Panc1 (cell line): ENCODE measurements around the gene SCN10A. TPM values are rescaled to one million over a fixed set of nuclear protein-coding genes. Genes with fewer than 3 reads are reported as not detected.

Source experiments
- ATAC-seq: fragments of 200-7000 bp; cut with Tn5 transposase; 2 replicates; pipeline ENCODE4 v1.9.1; 2020; ENCODE audit warnings: mild to moderate bottlenecking, moderate library complexity
- BruUV-seq: library from RNA; stranded (reverse); fragments of 400-500 nt; replicated peaks from 2 replicates; lab custom pipeline; 2021; lab: Mats Ljungman, UMichigan
- CTCF ChIA-PET: fragments of 300-600 bp; sonication (Branson Sonifier 250); formaldehyde crosslinking; loops from one replicate; lab custom pipeline; 2022; ENCODE audit warnings: antibody characterized with exemption; lab: Charles Lee
- POLR2A ChIA-PET: fragments of 300-600 bp; sonication (Branson Sonifier 250); formaldehyde crosslinking; loops from one replicate; lab custom pipeline; 2022; ENCODE audit warnings: antibody characterized with exemption; lab: Charles Lee
- DNase-seq: peaks from one replicate; pipeline ENCODE4 v3.0.0-alpha.2; 2010; ENCODE audit warnings: low read depth, low spot score
- H3K27ac ChIP-seq: 2 replicates; pipeline ENCODE4 v1.5.1; 2011; ENCODE audit warnings: mild to moderate bottlenecking, low read length, inconsistent platforms
- H3K27me3 ChIP-seq: fragments of 200-500 bp; sonication (Bioruptor generic); 2 replicates; pipeline ENCODE4 v1.6.0; 2014; ENCODE audit warnings: low read length, inconsistent platforms; ENCODE audit not compliant: control insufficient read depth, insufficient read depth
- H3K36me3 ChIP-seq: fragments of 200-500 bp; sonication (Bioruptor generic); 2 replicates; pipeline ENCODE4 v1.5.1; 2014; ENCODE audit warnings: inconsistent platforms, mild to moderate bottlenecking, low read length, moderate library complexity; ENCODE audit not compliant: control insufficient read depth, insufficient read depth
- H3K4me1 ChIP-seq: 2 replicates; pipeline ENCODE4 v1.5.1; 2011; ENCODE audit warnings: inconsistent platforms, mild to moderate bottlenecking, low read length, moderate library complexity; ENCODE audit not compliant: control insufficient read depth, insufficient read depth
- H3K4me3 ChIP-seq, 2 experiments: 2 replicates each; pipeline ENCODE4 v1.5.1; 2011 to 2012; ENCODE audit warnings: low read depth in 2 of 2, low read length in 2 of 2, mild to moderate bottlenecking in 2 of 2, inconsistent platforms in 1 of 2, moderate library complexity in 1 of 2
- H3K9me3 ChIP-seq: fragments of 200-500 bp; sonication (Bioruptor generic); 2 replicates; pipeline ENCODE4 v1.5.1; 2014; ENCODE audit warnings: low read depth, mild to moderate bottlenecking, inconsistent platforms, low read length, moderate library complexity; ENCODE audit not compliant: control insufficient read depth, insufficient read depth
- POLR2AphosphoS5 ChIP-seq: IDR thresholded peaks from 2 replicates; pipeline ENCODE4 v1.6.1; 2012; ENCODE audit warnings: mild to moderate bottlenecking, low read depth, low read length, moderate library complexity
- SIN3A ChIP-seq: IDR thresholded peaks from 2 replicates; pipeline ENCODE4 v1.6.1; 2012; ENCODE audit warnings: low read depth, mild to moderate bottlenecking, low read length, moderate library complexity, borderline replicate concordance; ENCODE audit not compliant: insufficient read depth
- TCF7L2 ChIP-seq: IDR thresholded peaks from 2 replicates; pipeline ENCODE4 v1.6.1; 2011; ENCODE audit warnings: mild to moderate bottlenecking, low read depth, low read length, inconsistent platforms
- in situ Hi-C: cut with HindIII; loops from 2 replicates; pipeline ENCODE4 v1.10.0; 2016; ENCODE audit warnings: low sequenced_read_pairs, low pct_unique_long_range_greater_than_20kb
- intact Hi-C: fragments of 100-400 bp; cut with micrococcal nuclease; formaldehyde crosslinking; loops from one replicate; pipeline ENCODE4 v1.10.0; 2022; ENCODE audit not compliant: unreplicated experiment
- total RNA-seq: library from RNA; stranded (reverse); gene quantifications from one replicate; pipeline ENCODE4 v1.2.1, GENCODE V29; 2021; ENCODE audit not compliant: unreplicated experiment
- TF ChIP-seq, protein P1 (sequence below): fragments of 450-650 bp; IDR thresholded peaks from 2 replicates; pipeline ENCODE4 v1.5.1; 2017; ENCODE audit warnings: mild to moderate bottlenecking
- TF ChIP-seq, protein P2 (sequence below), 2 experiments: IDR thresholded peaks; 2 replicates each; pipeline ENCODE4 v1.6.1; 2011 to 2012; ENCODE audit warnings: low read depth in 2 of 2, control low read depth in 1 of 2, low read length in 1 of 2, mild to moderate bottlenecking in 1 of 2, moderate library complexity in 1 of 2; ENCODE audit not compliant: insufficient read depth in 1 of 2

Gene SCN10A
- total RNA-seq, 1 experiment from 2014 or later: not detected

GRCh38 chr3:38662544-38662943 lies 153.5 kb downstream of the SCN10A start:
- DNase-seq (no peak), ATAC-seq (peak; percentile 84)
- Histone ChIP-seq H3K36me3 (no peaks in the 10 kb centered on the region), H3K9me3 (no peaks in the 10 kb centered on the region), H3K27me3 (no peaks in the 10 kb centered on the region; the same call in 1 of the 2 replicates), H3K4me3 (no peak overlapping the region), H3K27ac (no peak overlapping the region), H3K4me1 (no peaks in the 10 kb centered on the region)
- TF ChIP-seq TCF7L2: no peak
- TF ChIP-seq, protein P1, sequence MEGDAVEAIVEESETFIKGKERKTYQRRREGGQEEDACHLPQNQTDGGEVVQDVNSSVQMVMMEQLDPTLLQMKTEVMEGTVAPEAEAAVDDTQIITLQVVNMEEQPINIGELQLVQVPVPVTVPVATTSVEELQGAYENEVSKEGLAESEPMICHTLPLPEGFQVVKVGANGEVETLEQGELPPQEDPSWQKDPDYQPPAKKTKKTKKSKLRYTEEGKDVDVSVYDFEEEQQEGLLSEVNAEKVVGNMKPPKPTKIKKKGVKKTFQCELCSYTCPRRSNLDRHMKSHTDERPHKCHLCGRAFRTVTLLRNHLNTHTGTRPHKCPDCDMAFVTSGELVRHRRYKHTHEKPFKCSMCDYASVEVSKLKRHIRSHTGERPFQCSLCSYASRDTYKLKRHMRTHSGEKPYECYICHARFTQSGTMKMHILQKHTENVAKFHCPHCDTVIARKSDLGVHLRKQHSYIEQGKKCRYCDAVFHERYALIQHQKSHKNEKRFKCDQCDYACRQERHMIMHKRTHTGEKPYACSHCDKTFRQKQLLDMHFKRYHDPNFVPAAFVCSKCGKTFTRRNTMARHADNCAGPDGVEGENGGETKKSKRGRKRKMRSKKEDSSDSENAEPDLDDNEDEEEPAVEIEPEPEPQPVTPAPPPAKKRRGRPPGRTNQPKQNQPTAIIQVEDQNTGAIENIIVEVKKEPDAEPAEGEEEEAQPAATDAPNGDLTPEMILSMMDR: peak; percentile 58
- ChIA-PET POLR2A (no interaction called here), CTCF (interaction anchor here (0.7 to 1.0 kb wide), 3 partner anchors 141 to 368 kb away, joined by 3 to 4 read pairs (median 4); no protein-coding TSS in a partner anchor)
- intact Hi-C loops: no loop called here
- no TSS peak for BruUV-seq
- in situ Hi-C loops: loop anchor here (25.0 kb wide), 1 partner anchor 150 kb away; no protein-coding TSS in a partner anchor

- H3K27me3 ChIP-seq: no peaks in the 10 kb centered on the region; the same call in 1 of the 2 replicates
- in situ Hi-C loops (loop anchor here (25.0 kb wide), 1 partner anchor 147 kb away; no protein-coding TSS in a partner anchor), intact Hi-C loops (no loop called here)
- CTCF ChIA-PET: no interaction called here
- H3K4me3 ChIP-seq: no peak overlapping the region
- BruUV-seq: no TSS peak
- no peak for DNase-seq
- H3K27ac ChIP-seq: no peak overlapping the region
- no peak for ATAC-seq
- no peaks in the 10 kb centered on the region for H3K9me3 ChIP-seq
- H3K4me1 ChIP-seq: no peaks in the 10 kb centered on the region
- TF ChIP-seq POLR2AphosphoS5: no peak
- H3K36me3 ChIP-seq: no peaks in the 10 kb centered on the region
- POLR2A ChIA-PET: no interaction called here
These were observed 157.2 kb downstream of the SCN10A start for GRCh38 chr3:38658841-38659240.

DNA sequence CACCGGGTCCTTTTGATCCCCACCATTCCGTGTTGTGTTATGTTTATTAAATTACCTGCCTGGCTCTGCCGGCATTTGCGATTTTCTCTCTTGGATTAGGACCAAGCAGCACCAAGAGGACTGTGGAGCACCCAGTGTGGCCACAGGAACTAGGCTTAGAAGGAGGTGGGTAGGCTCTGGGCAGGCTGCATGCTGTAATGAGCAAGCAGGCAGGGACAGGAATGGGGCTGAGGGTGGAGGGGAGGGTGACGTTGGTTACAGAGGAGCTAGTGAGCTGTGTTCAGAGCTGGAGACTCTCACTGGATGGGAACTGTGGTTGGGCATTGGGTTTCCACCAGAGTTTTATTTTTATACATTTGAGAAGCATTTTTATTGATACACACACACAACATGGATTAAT lies 158.6 kb downstream of the SCN10A start:
- ATAC-seq (no peak), DNase-seq (no peak)
- no peaks in the 10 kb centered on the region for H3K36me3 ChIP-seq
- ChIA-PET POLR2A (no interaction called here), CTCF (no interaction called here)
- H3K4me3 ChIP-seq: no peak overlapping the region
- BruUV-seq: no TSS peak
- H3K9me3 ChIP-seq: no peaks in the 10 kb centered on the region
- in situ Hi-C loops (loop anchor here (25.0 kb wide), 1 partner anchor 145 kb away; no protein-coding TSS in a partner anchor), intact Hi-C loops (no loop called here)
- H3K27me3 ChIP-seq: peaks cover under 1% of the 10 kb centered on the region; the same call in 1 of the 2 replicates
- no peak overlapping the region for H3K27ac ChIP-seq
- TF ChIP-seq TCF7L2 (no peak), POLR2AphosphoS5 (no peak), SIN3A (no peak)
- TF ChIP-seq, protein P1: no peak
- TF ChIP-seq, protein P2, sequence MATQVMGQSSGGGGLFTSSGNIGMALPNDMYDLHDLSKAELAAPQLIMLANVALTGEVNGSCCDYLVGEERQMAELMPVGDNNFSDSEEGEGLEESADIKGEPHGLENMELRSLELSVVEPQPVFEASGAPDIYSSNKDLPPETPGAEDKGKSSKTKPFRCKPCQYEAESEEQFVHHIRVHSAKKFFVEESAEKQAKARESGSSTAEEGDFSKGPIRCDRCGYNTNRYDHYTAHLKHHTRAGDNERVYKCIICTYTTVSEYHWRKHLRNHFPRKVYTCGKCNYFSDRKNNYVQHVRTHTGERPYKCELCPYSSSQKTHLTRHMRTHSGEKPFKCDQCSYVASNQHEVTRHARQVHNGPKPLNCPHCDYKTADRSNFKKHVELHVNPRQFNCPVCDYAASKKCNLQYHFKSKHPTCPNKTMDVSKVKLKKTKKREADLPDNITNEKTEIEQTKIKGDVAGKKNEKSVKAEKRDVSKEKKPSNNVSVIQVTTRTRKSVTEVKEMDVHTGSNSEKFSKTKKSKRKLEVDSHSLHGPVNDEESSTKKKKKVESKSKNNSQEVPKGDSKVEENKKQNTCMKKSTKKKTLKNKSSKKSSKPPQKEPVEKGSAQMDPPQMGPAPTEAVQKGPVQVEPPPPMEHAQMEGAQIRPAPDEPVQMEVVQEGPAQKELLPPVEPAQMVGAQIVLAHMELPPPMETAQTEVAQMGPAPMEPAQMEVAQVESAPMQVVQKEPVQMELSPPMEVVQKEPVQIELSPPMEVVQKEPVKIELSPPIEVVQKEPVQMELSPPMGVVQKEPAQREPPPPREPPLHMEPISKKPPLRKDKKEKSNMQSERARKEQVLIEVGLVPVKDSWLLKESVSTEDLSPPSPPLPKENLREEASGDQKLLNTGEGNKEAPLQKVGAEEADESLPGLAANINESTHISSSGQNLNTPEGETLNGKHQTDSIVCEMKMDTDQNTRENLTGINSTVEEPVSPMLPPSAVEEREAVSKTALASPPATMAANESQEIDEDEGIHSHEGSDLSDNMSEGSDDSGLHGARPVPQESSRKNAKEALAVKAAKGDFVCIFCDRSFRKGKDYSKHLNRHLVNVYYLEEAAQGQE (IDR thresholded peaks at IDR 0.05; ENCODE audit: insufficient read depth in 1 of 2, low read depth in 2 of 2, low read length in 1 of 2): no peak
- no peaks in the 10 kb centered on the region for H3K4me1 ChIP-seq
